Liver (tissue), 9 donors: Measurements from ENCODE around the gene TBX1. TPM values are rescaled to one million over a fixed set of nuclear protein-coding genes. Genes with fewer than 3 reads are reported as not detected.

Experiments
- DNase-seq: peaks from one replicate; pipeline ENCODE4 v3.0.0-alpha.2; 2017; ENCODE audit warnings: low spot score
- H3K27ac ChIP-seq, 2 donors: one replicate each; pipeline ENCODE4 v1.7.0; 2013; ENCODE audit warnings: inconsistent platforms in 2 of 2, low read length in 2 of 2, control low read depth in 1 of 2, low read depth in 1 of 2, mild to moderate bottlenecking in 1 of 2
- H3K27me3 ChIP-seq, 4 donors: one replicate each; pipeline versions ENCODE4 v1.6.1 to v1.7.0; 2013; ENCODE audit warnings: low read length in 3 of 4, inconsistent platforms in 1 of 4, mild to moderate bottlenecking in 1 of 4, moderate library complexity in 1 of 4; ENCODE audit not compliant: control insufficient read depth in 4 of 4, insufficient read depth in 4 of 4
- H3K36me3 ChIP-seq, 4 donors: one replicate each; pipeline versions ENCODE4 v1.6.1 to v1.7.0; 2013; ENCODE audit warnings: low read length in 3 of 4, mild to moderate bottlenecking in 3 of 4, low read depth in 1 of 4, moderate library complexity in 1 of 4; ENCODE audit not compliant: control insufficient read depth in 4 of 4, insufficient read depth in 3 of 4
- H3K4me1 ChIP-seq, 4 donors: one replicate each; pipeline versions ENCODE4 v1.6.1 to v1.7.0; 2013; ENCODE audit warnings: low read length in 3 of 4, mild to moderate bottlenecking in 3 of 4, moderate library complexity in 1 of 4; ENCODE audit not compliant: control insufficient read depth in 4 of 4, insufficient read depth in 4 of 4
- H3K4me3 ChIP-seq, 3 donors: one replicate each; pipeline versions ENCODE4 v1.6.1 to v1.7.0; 2013; ENCODE audit warnings: low read length in 3 of 3, control low read depth in 1 of 3, low read depth in 1 of 3, mild to moderate bottlenecking in 1 of 3
- H3K9ac ChIP-seq, 2 donors: one replicate each; pipeline ENCODE4 v1.7.0; 2013; ENCODE audit warnings: low read length in 2 of 2, mild to moderate bottlenecking in 2 of 2, moderate library complexity in 2 of 2, control low read depth in 1 of 2, low read depth in 1 of 2
- H3K9me3 ChIP-seq, 4 donors: one replicate each; pipeline versions ENCODE4 v1.6.1 to v1.7.0; 2013; ENCODE audit warnings: low read length in 3 of 4; ENCODE audit not compliant: control insufficient read depth in 4 of 4
- FOXA1 ChIP-seq: IDR thresholded peaks from 2 replicates; pipeline ENCODE4 v1.6.1; 2016; ENCODE audit warnings: antibody characterized with exemption
- FOXA2 ChIP-seq: IDR thresholded peaks from 2 replicates; pipeline ENCODE4 v1.6.1; 2016; ENCODE audit warnings: antibody characterized with exemption
- HNF4A ChIP-seq, 2 donors: conservative IDR thresholded peaks; 2 replicates each; pipeline ENCODE4 v1.6.1; 2016; ENCODE audit warnings: antibody characterized with exemption in 2 of 2, mild to moderate bottlenecking in 2 of 2
- JUND ChIP-seq, 2 donors: IDR thresholded peaks; 2 replicates each; pipeline ENCODE4 v1.6.1; 2016; ENCODE audit warnings: antibody characterized with exemption in 2 of 2
- NR2F2 ChIP-seq: IDR thresholded peaks from 2 replicates; pipeline ENCODE4 v1.6.1; 2016; ENCODE audit warnings: antibody characterized with exemption
- RAD21 ChIP-seq, 2 donors: IDR thresholded peaks; 2 replicates each; pipeline ENCODE4 v1.6.1; 2016; ENCODE audit warnings: antibody characterized with exemption in 2 of 2, mild to moderate bottlenecking in 2 of 2
- RXRA ChIP-seq, 2 donors: IDR thresholded peaks; 2 replicates each; pipeline ENCODE4 v1.6.1; 2017 to 2018; ENCODE audit warnings: antibody characterized with exemption in 2 of 2, mild to moderate bottlenecking in 1 of 2
- SP1 ChIP-seq: IDR thresholded peaks from 2 replicates; pipeline ENCODE4 v1.6.1; 2018; ENCODE audit warnings: antibody characterized with exemption, mild to moderate bottlenecking
- TAF1 ChIP-seq: conservative IDR thresholded peaks from 2 replicates; pipeline ENCODE4 v1.6.1; 2016; ENCODE audit warnings: antibody characterized with exemption, mild to moderate bottlenecking
- YY1 ChIP-seq: IDR thresholded peaks from 2 replicates; pipeline ENCODE4 v1.6.1; 2016; ENCODE audit warnings: antibody characterized with exemption, mild to moderate bottlenecking
- WGBS: extraction: QIAGEN DNeasy Blood & Tissue Kit; methylation state at CpG from one replicate; pipeline ENCODE4 v1.1.7; 2013; 5-methylcytosine and 5-hydroxymethylcytosine counted together
- polyA plus RNA-seq, 2 donors: library from polyadenylated mRNA; stranded (reverse) in 1 of 2; unstranded in 1 of 2; fragments of 200-250 nt in 1 of 2; fragments of >200 nt in 1 of 2; fragmentation: Nextera tagmentation in 1 of 2; extraction: Ambion mirVana in 1 of 2; gene quantifications; one replicate each; pipeline versions ENCODE4 v1.2.1 to v1.2.3, GENCODE V29; 2013 to 2015
- total RNA-seq, 2 donors: library from RNA; depleted of rRNA; stranded (reverse); fragments of >200 nt; gene quantifications; one replicate each; pipeline ENCODE4 v1.2.3, GENCODE V29; 2014
- TF ChIP-seq, protein P1 (sequence below): IDR thresholded peaks from 2 replicates; pipeline ENCODE4 v1.6.1; 2016; ENCODE audit warnings: antibody characterized with exemption, mild to moderate bottlenecking
- TF ChIP-seq, protein P2 (sequence below): IDR thresholded peaks from 2 replicates; pipeline ENCODE4 v1.6.1; 2016; ENCODE audit warnings: antibody characterized with exemption
- TF ChIP-seq, protein P3 (sequence below): fragments of 150-350 bp; IDR thresholded peaks from 2 replicates; pipeline ENCODE4 v1.5.1; 2017; ENCODE audit warnings: improper control_type of control experiment, low read depth, low read length; ENCODE audit not compliant: missing input control
- TF ChIP-seq, protein P4 (sequence below): IDR thresholded peaks from 2 replicates; pipeline ENCODE4 v1.6.1; 2016; ENCODE audit warnings: antibody characterized with exemption
- TF ChIP-seq, protein P5 (sequence below): IDR thresholded peaks from 2 replicates; pipeline ENCODE4 v1.6.1; 2016; ENCODE audit warnings: antibody characterized with exemption
- donor health status: healthy.
- donor health status: healthy.
- donor health status: healthy.
- donor health status: healthy.
- donor health status: healthy.

Gene TBX1
- total and polyA plus RNA-seq, 4 donors, result 0.17 to 0.18 TPM; not detected in 2

DNA sequence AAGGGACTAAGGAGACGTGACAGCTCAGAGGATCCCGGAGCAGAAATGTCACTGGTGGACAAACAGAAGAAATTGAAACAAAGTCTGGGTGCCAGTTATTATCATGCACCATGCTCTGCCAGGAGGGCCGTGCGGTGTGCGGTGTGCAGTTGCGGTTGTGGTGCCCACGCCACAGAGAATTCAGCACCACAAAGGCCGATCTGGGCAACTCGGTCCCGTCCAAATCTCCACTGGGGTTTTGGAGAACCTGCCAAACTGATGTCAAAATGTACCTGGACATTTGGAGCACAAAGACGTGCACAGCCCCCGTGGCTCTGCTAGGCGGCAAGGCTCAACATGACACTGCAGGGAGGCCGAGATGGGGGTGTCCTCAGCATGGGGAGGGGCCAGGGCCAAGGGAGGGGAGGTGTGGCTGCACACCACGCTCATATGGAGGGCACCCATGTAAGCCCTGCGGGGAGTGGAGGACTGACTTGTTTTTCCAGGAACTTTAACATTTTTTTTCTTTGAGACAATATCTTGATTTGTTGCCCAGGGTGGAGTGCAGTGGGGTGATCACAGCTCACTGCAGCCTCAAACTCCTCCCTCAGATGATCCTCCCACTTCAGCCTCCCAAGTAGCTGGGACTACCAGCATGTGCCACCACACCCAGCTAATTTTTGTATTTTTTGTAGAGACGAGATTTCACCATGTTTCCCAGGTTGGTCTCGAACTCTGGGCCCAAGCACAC is 54.7 kb downstream of the TBX1 start:
- Histone ChIP-seq H3K4me3 (no peak overlapping the region), H3K27ac (no peak overlapping the region), H3K27me3 (no peaks in the 10 kb centered on the region), H3K36me3 (no peaks in the 10 kb centered on the region), H3K9me3 (no peaks in the 10 kb centered on the region), H3K4me1 (no peaks in the 10 kb centered on the region), H3K9ac (no peak overlapping the region)
- 96% methylated on average over 18 of the region's 18 CpGs for WGBS
- TF ChIP-seq, protein P1, sequence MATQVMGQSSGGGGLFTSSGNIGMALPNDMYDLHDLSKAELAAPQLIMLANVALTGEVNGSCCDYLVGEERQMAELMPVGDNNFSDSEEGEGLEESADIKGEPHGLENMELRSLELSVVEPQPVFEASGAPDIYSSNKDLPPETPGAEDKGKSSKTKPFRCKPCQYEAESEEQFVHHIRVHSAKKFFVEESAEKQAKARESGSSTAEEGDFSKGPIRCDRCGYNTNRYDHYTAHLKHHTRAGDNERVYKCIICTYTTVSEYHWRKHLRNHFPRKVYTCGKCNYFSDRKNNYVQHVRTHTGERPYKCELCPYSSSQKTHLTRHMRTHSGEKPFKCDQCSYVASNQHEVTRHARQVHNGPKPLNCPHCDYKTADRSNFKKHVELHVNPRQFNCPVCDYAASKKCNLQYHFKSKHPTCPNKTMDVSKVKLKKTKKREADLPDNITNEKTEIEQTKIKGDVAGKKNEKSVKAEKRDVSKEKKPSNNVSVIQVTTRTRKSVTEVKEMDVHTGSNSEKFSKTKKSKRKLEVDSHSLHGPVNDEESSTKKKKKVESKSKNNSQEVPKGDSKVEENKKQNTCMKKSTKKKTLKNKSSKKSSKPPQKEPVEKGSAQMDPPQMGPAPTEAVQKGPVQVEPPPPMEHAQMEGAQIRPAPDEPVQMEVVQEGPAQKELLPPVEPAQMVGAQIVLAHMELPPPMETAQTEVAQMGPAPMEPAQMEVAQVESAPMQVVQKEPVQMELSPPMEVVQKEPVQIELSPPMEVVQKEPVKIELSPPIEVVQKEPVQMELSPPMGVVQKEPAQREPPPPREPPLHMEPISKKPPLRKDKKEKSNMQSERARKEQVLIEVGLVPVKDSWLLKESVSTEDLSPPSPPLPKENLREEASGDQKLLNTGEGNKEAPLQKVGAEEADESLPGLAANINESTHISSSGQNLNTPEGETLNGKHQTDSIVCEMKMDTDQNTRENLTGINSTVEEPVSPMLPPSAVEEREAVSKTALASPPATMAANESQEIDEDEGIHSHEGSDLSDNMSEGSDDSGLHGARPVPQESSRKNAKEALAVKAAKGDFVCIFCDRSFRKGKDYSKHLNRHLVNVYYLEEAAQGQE, result no peak
- no peak for TF ChIP-seq RAD21 (IDR thresholded peaks at IDR 0.05)
- TF ChIP-seq FOXA2, result no peak
- TF ChIP-seq, protein P2, sequence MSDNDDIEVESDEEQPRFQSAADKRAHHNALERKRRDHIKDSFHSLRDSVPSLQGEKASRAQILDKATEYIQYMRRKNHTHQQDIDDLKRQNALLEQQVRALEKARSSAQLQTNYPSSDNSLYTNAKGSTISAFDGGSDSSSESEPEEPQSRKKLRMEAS, result no peak
- TF ChIP-seq TAF1, result no peak
- TF ChIP-seq, protein P3, sequence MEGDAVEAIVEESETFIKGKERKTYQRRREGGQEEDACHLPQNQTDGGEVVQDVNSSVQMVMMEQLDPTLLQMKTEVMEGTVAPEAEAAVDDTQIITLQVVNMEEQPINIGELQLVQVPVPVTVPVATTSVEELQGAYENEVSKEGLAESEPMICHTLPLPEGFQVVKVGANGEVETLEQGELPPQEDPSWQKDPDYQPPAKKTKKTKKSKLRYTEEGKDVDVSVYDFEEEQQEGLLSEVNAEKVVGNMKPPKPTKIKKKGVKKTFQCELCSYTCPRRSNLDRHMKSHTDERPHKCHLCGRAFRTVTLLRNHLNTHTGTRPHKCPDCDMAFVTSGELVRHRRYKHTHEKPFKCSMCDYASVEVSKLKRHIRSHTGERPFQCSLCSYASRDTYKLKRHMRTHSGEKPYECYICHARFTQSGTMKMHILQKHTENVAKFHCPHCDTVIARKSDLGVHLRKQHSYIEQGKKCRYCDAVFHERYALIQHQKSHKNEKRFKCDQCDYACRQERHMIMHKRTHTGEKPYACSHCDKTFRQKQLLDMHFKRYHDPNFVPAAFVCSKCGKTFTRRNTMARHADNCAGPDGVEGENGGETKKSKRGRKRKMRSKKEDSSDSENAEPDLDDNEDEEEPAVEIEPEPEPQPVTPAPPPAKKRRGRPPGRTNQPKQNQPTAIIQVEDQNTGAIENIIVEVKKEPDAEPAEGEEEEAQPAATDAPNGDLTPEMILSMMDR, result no peak
- no peak for TF ChIP-seq YY1
- no peak for TF ChIP-seq JUND (IDR thresholded peaks at IDR 0.05)
- TF ChIP-seq, protein P4, sequence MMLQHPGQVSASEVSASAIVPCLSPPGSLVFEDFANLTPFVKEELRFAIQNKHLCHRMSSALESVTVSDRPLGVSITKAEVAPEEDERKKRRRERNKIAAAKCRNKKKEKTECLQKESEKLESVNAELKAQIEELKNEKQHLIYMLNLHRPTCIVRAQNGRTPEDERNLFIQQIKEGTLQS, result no peak
- no peak for TF ChIP-seq RXRA (IDR thresholded peaks at IDR 0.05)
- no peak for TF ChIP-seq SP1
- DNase-seq, result no peak

DNA sequence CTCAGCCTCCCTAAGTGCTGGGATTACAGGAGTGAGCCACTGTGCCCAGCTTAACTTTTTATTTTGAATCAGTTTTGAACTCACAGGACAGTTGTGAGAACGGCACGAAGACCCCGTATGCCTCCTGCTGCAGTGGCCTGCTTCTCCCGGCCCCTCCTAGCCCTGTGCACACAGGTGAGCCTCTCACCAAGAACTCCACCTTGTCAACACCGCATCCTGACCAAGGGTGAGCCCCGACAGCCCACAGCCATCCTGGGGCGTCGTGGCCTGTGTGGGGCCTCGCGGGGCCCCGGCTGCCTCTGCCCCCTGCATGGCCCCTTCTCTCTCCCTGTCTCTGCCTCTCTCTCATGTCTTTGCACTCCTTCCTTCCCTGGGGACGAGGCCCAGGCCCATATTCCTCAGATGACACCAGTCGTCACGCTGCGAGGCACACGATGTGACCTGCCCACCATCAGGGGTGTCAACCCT is 55.3 kb downstream of the TBX1 start:
- Histone ChIP-seq H3K27ac (no peak overlapping the region), H3K4me3 (no peak overlapping the region), H3K4me1 (no peaks in the 10 kb centered on the region), H3K36me3 (no peaks in the 10 kb centered on the region), H3K27me3 (no peaks in the 10 kb centered on the region), H3K9me3 (no peaks in the 10 kb centered on the region), H3K9ac (no peak overlapping the region)
- no peak for DNase-seq
- TF ChIP-seq FOXA1 (no peak), HNF4A (conservative IDR thresholded peaks at IDR 0.05) (no peak), NR2F2 (no peak), RAD21 (IDR thresholded peaks at IDR 0.05) (no peak), JUND (IDR thresholded peaks at IDR 0.05) (no peak), YY1 (no peak), RXRA (IDR thresholded peaks at IDR 0.05) (no peak), TAF1 (no peak)
- TF ChIP-seq, protein P1, result no peak
- TF ChIP-seq, protein P4, result no peak
- TF ChIP-seq, protein P2, result no peak
- TF ChIP-seq, protein P5, sequence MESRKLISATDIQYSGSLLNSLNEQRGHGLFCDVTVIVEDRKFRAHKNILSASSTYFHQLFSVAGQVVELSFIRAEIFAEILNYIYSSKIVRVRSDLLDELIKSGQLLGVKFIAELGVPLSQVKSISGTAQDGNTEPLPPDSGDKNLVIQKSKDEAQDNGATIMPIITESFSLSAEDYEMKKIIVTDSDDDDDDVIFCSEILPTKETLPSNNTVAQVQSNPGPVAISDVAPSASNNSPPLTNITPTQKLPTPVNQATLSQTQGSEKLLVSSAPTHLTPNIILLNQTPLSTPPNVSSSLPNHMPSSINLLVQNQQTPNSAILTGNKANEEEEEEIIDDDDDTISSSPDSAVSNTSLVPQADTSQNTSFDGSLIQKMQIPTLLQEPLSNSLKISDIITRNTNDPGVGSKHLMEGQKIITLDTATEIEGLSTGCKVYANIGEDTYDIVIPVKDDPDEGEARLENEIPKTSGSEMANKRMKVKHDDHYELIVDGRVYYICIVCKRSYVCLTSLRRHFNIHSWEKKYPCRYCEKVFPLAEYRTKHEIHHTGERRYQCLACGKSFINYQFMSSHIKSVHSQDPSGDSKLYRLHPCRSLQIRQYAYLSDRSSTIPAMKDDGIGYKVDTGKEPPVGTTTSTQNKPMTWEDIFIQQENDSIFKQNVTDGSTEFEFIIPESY, result no peak
- 95% methylated on average over 16 of the region's 16 CpGs for WGBS
